NCI-H345 treated with DMSO at 0.1 percent for 48 hours (cell line): ENCODE results near the gene MT2A.

Experiments used
- DNase-seq: peaks from one replicate; lab custom pipeline; 2025; ENCODE audit not compliant: unreplicated experiment; lab: John Stamatoyannopoulos, UW

MT2A gene

GRCh38 chr16:56594292-56594619 lies 14.1 kb upstream of the MT2A start:
- no peak for DNase-seq

DNA sequence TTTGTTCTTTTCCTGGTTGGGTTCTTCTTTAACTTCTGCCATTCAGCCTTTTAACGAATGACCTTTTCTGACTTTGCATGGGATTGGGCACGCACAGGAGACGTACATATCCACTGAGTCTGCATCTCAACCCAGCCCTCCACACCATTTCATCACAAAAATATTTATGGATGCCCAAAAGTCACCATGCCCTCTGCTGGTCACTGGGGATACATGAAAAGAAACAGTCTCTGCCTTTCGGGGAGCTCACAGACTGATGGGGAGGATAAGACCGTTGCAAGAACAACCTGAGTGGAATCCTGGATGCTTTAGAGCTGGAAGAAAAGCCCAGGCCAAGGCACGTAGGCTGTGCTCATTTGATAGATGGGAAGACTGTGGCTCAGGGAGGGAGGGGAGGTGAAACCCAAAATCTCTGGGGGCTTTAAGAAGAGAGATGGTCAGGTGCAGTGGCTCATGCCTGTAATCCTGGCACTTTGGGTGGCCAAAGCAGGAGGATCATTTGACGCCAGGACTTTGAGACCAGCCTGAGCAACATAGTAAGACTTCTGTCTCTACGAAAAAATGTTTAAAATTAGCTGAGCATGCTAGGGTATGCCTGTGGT lies 7.9 kb upstream of the MT2A start:
- peak; percentile 27 for DNase-seq

GRCh38 chr16:56601325-56601724 lies 7.1 kb upstream of the MT2A start:
- DNase-seq = no peak

DNA sequence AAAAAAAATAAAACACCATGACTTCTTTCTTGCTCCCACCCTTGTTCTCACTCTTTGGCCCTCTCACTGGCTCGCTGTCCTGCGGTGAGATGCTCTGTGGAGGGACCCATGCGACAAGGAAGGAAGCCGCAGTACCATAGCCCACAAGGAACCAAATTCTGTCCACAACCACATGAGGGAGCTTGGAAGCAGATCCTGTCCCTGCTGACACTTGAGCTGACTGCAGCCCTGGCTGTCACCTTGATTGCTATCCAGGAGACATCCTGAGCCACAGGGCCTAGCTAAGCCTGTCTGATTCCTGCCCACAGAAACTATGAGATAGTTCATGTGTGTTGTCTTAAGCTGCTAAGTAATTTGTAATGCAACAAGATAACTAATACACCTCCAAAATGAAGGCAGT lies 4.8 kb upstream of the MT2A start:
- DNase-seq = no peak

- DNase-seq = no peak
These were observed 3.4 kb upstream of the MT2A start for GRCh38 chr16:56604966-56605365.

- no peak for DNase-seq
These were observed 2.9 kb upstream of the MT2A start for GRCh38 chr16:56605475-56605874.

- no peak for DNase-seq
These were observed 2.3 kb upstream of the MT2A start for GRCh38 chr16:56606071-56606475.

DNA sequence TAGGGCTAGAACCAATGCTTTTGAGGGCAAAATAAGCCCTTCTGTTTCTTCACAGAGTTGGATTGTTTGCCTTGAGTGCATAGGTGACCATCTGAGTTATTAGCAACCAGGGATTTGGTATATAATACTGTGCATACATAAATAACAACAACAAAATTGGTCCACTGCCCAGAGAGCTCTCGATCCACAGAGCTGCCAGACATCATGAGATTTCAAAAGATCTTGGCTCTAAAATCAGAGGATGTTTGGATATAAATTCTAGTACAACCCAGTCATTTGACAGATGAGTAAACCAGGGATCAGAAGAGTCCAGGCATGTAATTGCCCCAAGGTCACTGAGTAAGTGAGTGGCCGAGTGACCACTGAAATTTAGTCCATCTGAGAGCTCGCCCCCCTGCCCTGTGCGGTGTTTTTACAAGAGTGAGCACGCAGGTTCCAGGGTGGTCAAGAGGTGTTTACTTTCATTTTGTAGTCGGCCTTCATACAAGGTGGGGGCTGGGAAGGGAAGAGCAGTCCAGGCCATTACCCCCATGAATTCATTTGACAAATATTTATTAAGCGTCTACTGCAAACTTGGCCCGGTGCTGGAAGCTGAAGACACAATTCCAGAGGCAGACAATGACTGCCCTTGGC lies 1.8 kb upstream of the MT2A start:
- no peak for DNase-seq

- no peak for DNase-seq
These were observed 1.2 kb upstream of the MT2A start for GRCh38 chr16:56607109-56607618.

- no peak for DNase-seq
These were observed 725 bp upstream of the MT2A start for GRCh38 chr16:56607675-56608042.

DNA sequence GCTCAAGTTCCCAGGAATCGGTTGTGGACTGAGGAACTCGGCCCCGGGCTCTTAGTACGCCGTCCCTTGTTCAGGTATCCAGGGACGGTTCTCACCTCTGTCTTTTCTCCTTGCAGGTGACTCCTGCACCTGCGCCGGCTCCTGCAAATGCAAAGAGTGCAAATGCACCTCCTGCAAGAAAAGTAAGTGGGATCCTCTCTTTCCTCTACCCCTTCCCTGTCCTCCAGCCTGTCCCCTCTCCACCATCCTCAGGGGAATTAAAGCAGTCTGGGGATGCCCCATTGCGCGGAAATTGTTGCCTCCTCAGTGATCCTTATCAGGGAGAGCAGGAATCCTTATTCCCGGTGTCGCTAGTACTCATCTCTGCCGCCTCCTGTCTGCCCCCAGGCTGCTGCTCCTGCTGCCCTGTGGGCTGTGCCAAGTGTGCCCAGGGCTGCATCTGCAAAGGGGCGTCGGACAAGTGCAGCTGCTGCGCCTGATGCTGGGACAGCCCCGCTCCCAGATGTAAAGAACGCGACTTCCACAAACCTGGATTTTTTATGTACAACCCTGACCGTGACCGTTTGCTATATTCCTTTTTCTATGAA lies 585 bp downstream of the MT2A start:
- DNase-seq = no peak

DNA sequence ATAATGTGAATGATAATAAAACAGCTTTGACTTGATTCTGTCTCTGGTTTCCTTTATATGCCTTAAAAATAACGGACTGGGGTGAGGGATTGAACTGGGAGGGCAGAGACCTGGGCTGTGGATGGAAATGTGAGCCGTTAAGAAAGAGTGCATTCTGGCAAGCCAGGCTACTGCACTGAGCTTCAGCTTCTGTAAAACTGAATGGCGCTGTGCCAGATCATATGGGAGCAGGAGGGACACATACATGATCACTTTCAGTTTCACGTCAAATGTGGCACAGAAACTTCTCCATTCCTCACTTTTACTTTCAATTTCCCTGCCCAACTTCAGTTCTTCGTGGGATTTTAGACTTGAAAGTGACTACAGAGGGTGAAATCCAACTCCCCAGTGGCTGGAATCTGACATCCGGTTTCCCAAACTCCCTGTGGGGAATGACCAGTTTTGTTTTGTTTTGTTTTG lies 1.1 kb downstream of the MT2A start:
- no peak for DNase-seq

- no peak for DNase-seq
These were observed 1.7 kb downstream of the MT2A start for GRCh38 chr16:56610017-56610608.

DNA sequence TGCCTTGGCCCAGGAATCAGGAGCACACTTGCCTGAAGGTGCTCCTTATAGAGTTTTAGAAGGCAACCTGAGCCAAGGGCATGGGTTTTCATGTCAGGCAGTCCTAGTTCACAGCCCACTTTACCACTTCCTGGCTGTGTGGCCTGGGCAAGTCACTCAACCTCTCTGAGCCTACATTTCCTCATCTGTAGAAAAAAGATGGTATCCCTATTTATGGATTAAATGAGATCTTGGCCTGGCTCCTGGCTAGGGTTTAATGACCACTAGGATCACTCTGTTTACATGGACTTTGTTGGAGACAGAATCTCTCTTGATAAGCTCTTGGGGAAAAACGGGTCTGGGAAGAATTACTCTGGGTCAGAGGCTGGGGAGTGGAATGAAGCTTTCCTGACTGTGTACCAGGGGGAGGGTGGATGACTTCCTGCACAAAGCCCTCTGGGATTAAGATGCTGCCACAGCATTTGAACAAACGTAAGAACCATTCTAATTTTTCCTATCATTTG lies 2.3 kb downstream of the MT2A start:
- no peak for DNase-seq

- DNase-seq = no peak
These were observed 3.0 kb downstream of the MT2A start for GRCh38 chr16:56611281-56611833.

DNA sequence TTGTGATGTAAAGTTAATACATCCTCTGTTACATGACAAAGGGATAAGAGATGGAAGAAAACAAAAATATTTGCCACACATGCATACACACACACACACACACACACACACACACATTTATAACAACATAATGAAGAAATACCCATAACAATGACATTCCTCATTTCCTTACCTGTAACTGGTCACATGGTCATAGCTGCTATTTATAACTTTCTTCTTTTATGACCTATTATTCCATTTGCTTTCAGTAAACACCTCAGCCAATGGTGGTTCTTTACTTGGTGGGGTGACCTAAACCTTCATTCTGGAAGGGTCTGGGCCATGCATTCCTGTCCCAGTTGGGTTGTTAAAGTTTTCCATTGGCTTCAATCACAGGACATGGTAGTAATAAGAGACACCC lies 5.3 kb downstream of the MT2A start:
- DNase-seq = no peak

DNA sequence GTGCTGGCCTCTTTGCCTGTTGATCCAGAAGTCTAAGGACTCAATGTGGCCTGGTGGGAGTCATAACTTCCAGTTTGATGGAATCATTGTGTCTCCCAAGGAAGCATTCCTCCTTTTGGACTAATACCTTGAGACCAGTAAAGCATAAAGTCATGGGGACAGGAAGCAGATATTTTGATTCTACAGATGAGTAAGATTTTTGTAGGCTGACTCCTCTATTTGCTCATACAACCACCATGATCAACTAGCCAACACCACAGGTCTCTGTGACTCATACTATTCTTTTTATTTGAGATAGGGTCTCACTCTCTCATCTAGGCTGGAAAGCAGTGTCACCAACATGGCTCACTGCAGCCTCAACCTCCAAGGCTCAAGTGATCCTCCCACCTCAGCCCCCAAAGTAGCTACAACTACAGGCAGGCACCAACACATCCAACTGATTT lies 6.2 kb downstream of the MT2A start:
- no peak for DNase-seq

- no peak for DNase-seq
These were observed 7.0 kb downstream of the MT2A start for GRCh38 chr16:56615353-56615752.

- DNase-seq = no peak
These were observed 8.3 kb downstream of the MT2A start for GRCh38 chr16:56616608-56617211.

DNA sequence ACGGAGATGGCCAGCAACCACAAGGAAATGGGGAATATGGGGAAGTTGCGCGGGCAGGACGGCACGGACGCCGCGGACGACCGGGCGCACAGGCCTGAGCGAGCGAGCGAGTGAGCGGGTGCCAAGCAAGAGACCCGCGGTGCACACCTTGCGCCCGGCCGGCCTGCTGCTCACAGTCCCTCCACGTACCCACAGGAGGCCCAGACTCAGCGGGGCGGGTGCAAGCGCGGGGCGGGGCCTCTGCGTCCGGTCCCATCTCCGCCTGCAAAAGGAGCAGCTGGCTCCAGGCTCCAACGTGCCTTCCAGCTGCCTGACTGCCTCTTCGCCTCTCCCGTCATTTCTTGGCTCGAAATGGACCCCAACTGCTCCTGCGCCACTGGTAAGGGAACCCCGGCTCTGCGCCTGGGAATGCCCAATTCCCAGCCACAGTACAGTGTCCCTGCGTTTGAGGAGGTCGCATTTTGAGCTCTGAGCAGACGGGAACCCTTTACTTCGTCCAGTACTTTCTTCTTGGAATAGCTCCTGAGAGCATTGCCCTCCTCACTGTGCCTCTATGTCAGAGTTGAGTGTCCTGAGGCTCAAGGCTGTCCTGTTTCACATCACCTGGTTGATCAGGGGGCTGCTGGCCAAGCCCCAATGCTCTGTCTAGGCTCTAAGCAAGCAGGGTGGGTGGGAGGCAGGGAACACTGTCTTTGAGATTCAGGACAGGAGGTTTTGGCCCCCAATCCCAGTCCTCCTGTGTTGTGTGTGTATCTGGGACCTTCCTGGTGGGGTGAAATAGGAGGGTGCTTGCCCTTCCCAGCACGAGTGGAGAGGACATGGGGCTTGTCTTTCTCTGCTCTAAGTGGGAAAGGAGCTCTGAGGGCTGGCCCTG lies 9.1 kb downstream of the MT2A start:
- no peak for DNase-seq
